Lung (tissue), 12 donors: Measurements from ENCODE around the gene SLCO3A1. TPM values are rescaled to one million over a fixed set of nuclear protein-coding genes. Genes with fewer than 3 reads are reported as not detected.

ENCODE experiments used
- ATAC-seq: fragments of 200-7000 bp; cut with Tn5 transposase; one replicate; pipeline ENCODE4 v1.9.1; 2020; ENCODE audit warnings: moderate number of reproducible peaks; ENCODE audit not compliant: insufficient read depth, low FRiP score
- DNase-seq, 3 donors: peaks; one replicate each; pipeline ENCODE4 v3.0.0-alpha.2; 2013 to 2017
- H3K27ac ChIP-seq, 2 donors: one replicate each; pipeline ENCODE4 v1.5.1; 2013; ENCODE audit warnings: mild to moderate bottlenecking in 2 of 2, moderate library complexity in 2 of 2, control low read depth in 1 of 2, inconsistent platforms in 1 of 2, low read depth in 1 of 2, low read length in 1 of 2
- H3K27me3 ChIP-seq, 3 donors: one replicate each; pipeline ENCODE4 v1.5.1; 2013; ENCODE audit warnings: low read length in 2 of 3; ENCODE audit not compliant: control insufficient read depth in 3 of 3, insufficient read depth in 3 of 3
- H3K36me3 ChIP-seq, 4 donors: one replicate each; pipeline ENCODE4 v1.5.1; 2013; ENCODE audit warnings: low read length in 4 of 4, mild to moderate bottlenecking in 1 of 4, moderate library complexity in 1 of 4; ENCODE audit not compliant: control insufficient read depth in 4 of 4, insufficient read depth in 4 of 4
- H3K4me1 ChIP-seq, 5 donors: one replicate each; pipeline ENCODE4 v1.5.1; 2013; ENCODE audit warnings: low read length in 5 of 5, mild to moderate bottlenecking in 2 of 5, moderate library complexity in 1 of 5; ENCODE audit not compliant: control insufficient read depth in 5 of 5, insufficient read depth in 5 of 5
- H3K4me3 ChIP-seq: one replicate; pipeline ENCODE4 v1.5.1; 2013; ENCODE audit warnings: mild to moderate bottlenecking, control low read depth, moderate library complexity
- H3K9ac ChIP-seq, 2 donors: one replicate each; pipeline ENCODE4 v1.5.1; 2013; ENCODE audit warnings: low read length in 2 of 2, control low read depth in 1 of 2; ENCODE audit not compliant: insufficient read depth in 1 of 2
- H3K9me3 ChIP-seq, 4 donors: one replicate each; pipeline ENCODE4 v1.5.1; 2013; ENCODE audit warnings: low read length in 3 of 4, mild to moderate bottlenecking in 1 of 4, moderate library complexity in 1 of 4; ENCODE audit not compliant: control insufficient read depth in 4 of 4, insufficient read depth in 3 of 4
- WGBS, 2 donors: extraction: QIAGEN DNeasy Blood & Tissue Kit; methylation state at CpG; one replicate each; pipeline ENCODE4 v1.1.7; 2013; 5-methylcytosine and 5-hydroxymethylcytosine counted together
- polyA plus RNA-seq, 2 donors: library from polyadenylated mRNA; stranded (reverse); fragments of 200-250 nt; gene quantifications; one replicate each; pipeline ENCODE4 v1.2.1, GENCODE V29; 2013
- total RNA-seq, 2 donors: library from RNA; depleted of rRNA in 1 of 2; stranded (reverse); fragments of >200 nt in 1 of 2; gene quantifications; one replicate each; pipeline ENCODE4 v1.2.1, GENCODE V29; 2014 to 2021
- TF ChIP-seq, protein P1 (sequence below): IDR thresholded peaks from 2 replicates; pipeline ENCODE4 v1.5.1; 2012; ENCODE audit warnings: mild to moderate bottlenecking; ENCODE audit errors: control extremely low read depth, extremely low read depth
- donor health status: control.
- donor health status: control.
- donor health status: Bipolar disorder and iron deficiency.
- donor health status: healthy.
- donor health status: DM: yes; HTN: yes; CAD: no.

The SLCO3A1 gene
- total and polyA plus RNA-seq, 4 donors, result 20.5 to 56.3 (median 33.5) TPM

DNA sequence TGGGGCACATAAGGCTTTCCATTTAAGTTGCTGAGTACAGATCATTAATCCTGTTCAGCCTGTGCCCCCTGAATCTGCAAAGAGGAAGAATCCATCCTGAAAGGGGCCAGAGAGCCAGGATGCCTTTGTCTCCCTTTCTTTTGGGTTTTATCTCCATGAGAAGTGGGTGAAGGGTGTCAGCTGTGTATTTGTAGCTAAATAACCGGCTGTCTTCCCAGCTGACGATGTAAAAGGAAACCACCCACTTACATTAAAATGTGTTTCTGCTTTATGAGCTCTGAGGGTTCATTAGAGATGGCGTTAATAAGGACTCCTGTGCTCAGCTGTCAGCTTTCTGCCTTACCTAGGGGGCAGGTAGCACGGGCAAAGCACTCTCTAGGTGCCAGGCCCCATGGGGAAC lies 83.4 kb downstream of the SLCO3A1 start:
- no peak overlapping the region for H3K4me3 ChIP-seq
- no peaks in the 10 kb centered on the region for H3K36me3 ChIP-seq
- H3K27me3 ChIP-seq, result no peaks in the 10 kb centered on the region
- H3K4me1 ChIP-seq, result peaks cover 0 to 24% (median 0%) of the 10 kb centered on the region in 5 donors
- no peak overlapping the region for H3K9ac ChIP-seq
- H3K27ac ChIP-seq, result peak overlapping the region in 1 of 2 donors; percentile 41
- ATAC-seq, result no peak
- no peak for DNase-seq
- TF ChIP-seq, protein P1, sequence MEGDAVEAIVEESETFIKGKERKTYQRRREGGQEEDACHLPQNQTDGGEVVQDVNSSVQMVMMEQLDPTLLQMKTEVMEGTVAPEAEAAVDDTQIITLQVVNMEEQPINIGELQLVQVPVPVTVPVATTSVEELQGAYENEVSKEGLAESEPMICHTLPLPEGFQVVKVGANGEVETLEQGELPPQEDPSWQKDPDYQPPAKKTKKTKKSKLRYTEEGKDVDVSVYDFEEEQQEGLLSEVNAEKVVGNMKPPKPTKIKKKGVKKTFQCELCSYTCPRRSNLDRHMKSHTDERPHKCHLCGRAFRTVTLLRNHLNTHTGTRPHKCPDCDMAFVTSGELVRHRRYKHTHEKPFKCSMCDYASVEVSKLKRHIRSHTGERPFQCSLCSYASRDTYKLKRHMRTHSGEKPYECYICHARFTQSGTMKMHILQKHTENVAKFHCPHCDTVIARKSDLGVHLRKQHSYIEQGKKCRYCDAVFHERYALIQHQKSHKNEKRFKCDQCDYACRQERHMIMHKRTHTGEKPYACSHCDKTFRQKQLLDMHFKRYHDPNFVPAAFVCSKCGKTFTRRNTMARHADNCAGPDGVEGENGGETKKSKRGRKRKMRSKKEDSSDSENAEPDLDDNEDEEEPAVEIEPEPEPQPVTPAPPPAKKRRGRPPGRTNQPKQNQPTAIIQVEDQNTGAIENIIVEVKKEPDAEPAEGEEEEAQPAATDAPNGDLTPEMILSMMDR, result no peak
- 73 to 78% methylated on average over 4 of the region's 4 CpGs for WGBS, 2 donors
- H3K9me3 ChIP-seq, result peaks cover 0 to 3% (median 0%) of the 10 kb centered on the region in 4 donors

DNA sequence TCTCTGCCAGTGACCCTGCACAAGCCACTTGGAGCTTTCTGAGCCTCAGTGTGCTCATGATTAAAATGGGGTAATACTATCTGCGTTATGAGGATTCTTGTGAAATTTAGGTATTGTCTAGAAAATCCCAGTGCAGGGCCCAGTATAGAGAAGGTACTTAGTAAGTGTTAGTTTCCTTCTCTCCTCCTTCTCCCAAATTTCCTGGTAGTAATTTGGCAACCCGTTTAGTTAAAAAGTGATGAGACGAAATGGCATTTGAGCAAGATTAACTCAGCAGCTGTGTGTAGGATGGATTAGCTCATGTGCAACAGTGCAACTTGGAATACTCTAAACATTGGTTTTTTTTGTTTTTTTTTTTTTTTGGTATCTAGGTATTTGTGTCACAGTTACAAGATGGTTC lies 84.6 kb downstream of the SLCO3A1 start:
- WGBS, 2 donors, result 71 to 74% methylated on average over 3 of the region's 3 CpGs
- Histone ChIP-seq H3K4me1 (peaks cover 7 to 29% (median 10%) of the 10 kb centered on the region in 5 donors), H3K36me3 (no peaks in the 10 kb centered on the region), H3K27ac (no peak overlapping the region), H3K9me3 (peaks cover 0 to 3% (median 0%) of the 10 kb centered on the region in 4 donors), H3K27me3 (no peaks in the 10 kb centered on the region), H3K4me3 (no peak overlapping the region), H3K9ac (no peak overlapping the region)
- no peak for DNase-seq
- TF ChIP-seq, protein P1, result no peak
- ATAC-seq, result no peak

DNA sequence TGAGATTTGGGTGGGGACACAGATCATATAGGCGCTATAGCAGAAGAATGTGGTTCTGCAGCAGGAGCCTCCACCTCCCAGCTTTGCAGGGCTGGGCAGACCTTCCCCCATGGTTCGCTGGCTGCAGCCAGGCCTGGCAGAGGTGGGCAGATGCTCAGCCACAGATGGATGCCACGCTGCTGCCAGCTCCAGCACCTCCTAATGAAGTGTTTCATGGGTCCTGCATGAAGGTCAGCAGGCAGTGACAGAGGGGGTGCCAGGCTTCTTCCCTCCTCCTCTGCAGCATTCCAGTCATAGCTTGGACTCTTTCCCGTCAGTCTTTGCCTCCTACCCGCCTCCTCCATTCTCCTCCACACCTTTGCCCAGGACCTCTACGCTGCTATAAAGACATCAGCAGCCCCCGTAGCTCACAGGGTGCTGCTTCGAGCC lies 85.9 kb downstream of the SLCO3A1 start:
- TF ChIP-seq, protein P1, result no peak
- Histone ChIP-seq H3K27ac (peak overlapping the region; percentile 24 to 89), H3K9ac (no peak overlapping the region), H3K27me3 (no peaks in the 10 kb centered on the region), H3K4me3 (no peak overlapping the region), H3K9me3 (no peaks in the 10 kb centered on the region), H3K4me1 (peaks cover 14 to 37% (median 19%) of the 10 kb centered on the region in 5 donors), H3K36me3 (no peaks in the 10 kb centered on the region)
- DNase-seq (no peak), ATAC-seq (no peak)
- 77 to 89% methylated on average over 8 of the region's 8 CpGs for WGBS, 2 donors
